Suprapubic skin (tissue), 4 donors: ENCODE measurements around the gene USP22. TPM values are rescaled to one million over a fixed set of nuclear protein-coding genes. Genes with fewer than 3 reads are reported as not detected.

Source experiments
- DNase-seq, 2 donors: peaks; one replicate each; pipeline ENCODE4 v3.0.0-alpha.2; 2019; ENCODE audit warnings: low spot score in 2 of 2
- H3K27ac ChIP-seq: fragments of 200-600 bp; sonication (generic); one replicate; pipeline ENCODE4 v1.5.1; 2019
- H3K27me3 ChIP-seq: fragments of 200-600 bp; sonication (generic); one replicate; pipeline ENCODE4 v1.5.1; 2019
- H3K36me3 ChIP-seq: fragments of 200-600 bp; sonication (generic); one replicate; pipeline ENCODE4 v1.5.1; 2019
- H3K4me1 ChIP-seq: fragments of 200-600 bp; sonication (generic); one replicate; pipeline ENCODE4 v1.5.1; 2019
- H3K4me3 ChIP-seq: fragments of 200-600 bp; sonication (generic); one replicate; pipeline ENCODE4 v1.5.1; 2019; ENCODE audit warnings: mild to moderate bottlenecking
- H3K9me3 ChIP-seq: fragments of 200-600 bp; sonication (generic); one replicate; pipeline ENCODE4 v1.5.1; 2019
- EP300 ChIP-seq: sonication (generic); formaldehyde crosslinking; IDR thresholded peaks from one replicate; pipeline ENCODE4 v1.6.1; 2017; ENCODE audit warnings: antibody characterized with exemption
- POLR2A ChIP-seq, 2 donors: fragments of 450-650 bp; IDR thresholded peaks; one replicate each; pipeline ENCODE4 v1.6.1; 2017; ENCODE audit warnings: antibody characterized with exemption in 2 of 2, mild to moderate bottlenecking in 2 of 2, moderate library complexity in 2 of 2
- POLR2AphosphoS5 ChIP-seq, 3 donors: sonication (generic); formaldehyde crosslinking; IDR thresholded peaks; one replicate each; pipeline ENCODE4 v1.6.1; 2017; ENCODE audit warnings: antibody characterized with exemption in 3 of 3
- WGBS: methylation state at CpG from one replicate; pipeline ENCODE4 v1.1.5; 2018; 5-methylcytosine and 5-hydroxymethylcytosine counted together
- total RNA-seq, 4 donors: library from RNA; depleted of rRNA; stranded (reverse); fragments of >200 nt; gene quantifications; one replicate each; pipeline ENCODE4 v1.1.0, GENCODE V29; 2016
- TF ChIP-seq, protein P1 (sequence below), 2 donors: fragments of 200-600 bp in 1 of 2; fragments of 450-650 bp in 1 of 2; sonication (generic) in 1 of 2; IDR thresholded peaks; one replicate each; pipeline ENCODE4 v1.5.1; 2016 to 2019; ENCODE audit warnings: antibody characterized with exemption in 2 of 2, mild to moderate bottlenecking in 1 of 2, moderate library complexity in 1 of 2

Gene USP22
- total RNA-seq, 4 donors from 2014 or later = 116 to 166 (median 152) TPM

DNA sequence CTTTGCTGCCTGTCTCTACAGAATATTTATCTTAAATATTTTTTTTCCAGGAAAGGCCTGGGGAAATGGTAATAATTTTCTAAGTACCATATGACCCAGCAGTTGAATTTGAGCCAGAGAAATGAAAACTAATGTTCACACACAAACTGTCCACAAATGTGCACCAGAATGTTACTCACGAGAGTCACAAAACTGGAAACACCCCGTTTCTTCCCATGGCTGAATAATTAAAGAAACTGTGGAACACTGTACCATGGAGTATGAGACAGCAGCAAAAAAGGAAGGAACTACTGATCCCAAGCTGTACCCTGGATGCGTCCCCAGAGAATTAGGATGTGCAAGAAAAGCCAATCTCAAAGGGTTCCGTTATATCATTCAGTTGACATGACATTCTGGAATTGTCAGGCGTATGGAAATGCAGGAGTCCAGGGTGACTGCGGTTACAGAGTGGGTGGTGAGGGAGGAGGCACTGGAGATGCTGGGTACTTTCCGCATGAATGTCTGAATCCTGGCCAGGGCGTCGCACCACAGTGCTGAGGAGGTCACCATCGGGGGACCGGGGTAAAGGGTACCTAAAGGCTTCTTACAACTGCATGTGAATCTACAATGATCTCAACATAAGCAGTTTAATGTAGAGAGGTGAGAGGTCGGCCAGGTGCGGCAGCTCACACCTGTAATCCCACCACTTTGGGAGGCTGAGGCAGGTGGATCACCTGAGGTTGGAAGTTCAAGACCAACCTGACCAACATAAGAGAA, 34.5 kb downstream of the USP22 start:
- WGBS = 86% methylated on average over 13 of the region's 13 CpGs

DNA sequence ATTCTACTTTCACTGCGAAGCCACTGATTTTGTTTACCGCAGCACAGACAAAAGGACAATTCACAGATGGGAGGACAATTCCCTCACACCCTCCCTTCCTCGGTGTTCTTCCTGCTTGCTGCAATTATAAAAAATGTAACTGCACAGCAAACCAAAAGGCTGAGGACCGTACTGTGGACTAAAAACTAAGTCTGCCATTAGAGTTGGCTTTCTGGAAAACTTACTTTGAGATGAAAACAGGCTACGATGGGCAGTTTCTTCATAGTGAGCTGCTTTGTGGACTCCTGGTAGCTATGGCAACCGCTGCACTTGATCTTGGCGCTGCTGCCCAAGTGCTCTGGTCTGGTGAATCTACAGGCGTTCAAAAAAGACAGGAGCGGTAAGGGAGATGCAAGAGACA, 35.2 kb downstream of the USP22 start:
- no peaks in the 10 kb centered on the region for H3K4me1 ChIP-seq
- H3K27me3 ChIP-seq = no peaks in the 10 kb centered on the region
- DNase-seq = no peak
- peak overlapping the region; percentile 57 for H3K27ac ChIP-seq
- H3K36me3 ChIP-seq = peaks cover 99% of the 10 kb centered on the region
- 92% methylated on average over 9 of the region's 9 CpGs for WGBS
- no peaks in the 10 kb centered on the region for H3K9me3 ChIP-seq
- H3K4me3 ChIP-seq = no peak overlapping the region
- TF ChIP-seq EP300 = no peak
- TF ChIP-seq, protein P1, sequence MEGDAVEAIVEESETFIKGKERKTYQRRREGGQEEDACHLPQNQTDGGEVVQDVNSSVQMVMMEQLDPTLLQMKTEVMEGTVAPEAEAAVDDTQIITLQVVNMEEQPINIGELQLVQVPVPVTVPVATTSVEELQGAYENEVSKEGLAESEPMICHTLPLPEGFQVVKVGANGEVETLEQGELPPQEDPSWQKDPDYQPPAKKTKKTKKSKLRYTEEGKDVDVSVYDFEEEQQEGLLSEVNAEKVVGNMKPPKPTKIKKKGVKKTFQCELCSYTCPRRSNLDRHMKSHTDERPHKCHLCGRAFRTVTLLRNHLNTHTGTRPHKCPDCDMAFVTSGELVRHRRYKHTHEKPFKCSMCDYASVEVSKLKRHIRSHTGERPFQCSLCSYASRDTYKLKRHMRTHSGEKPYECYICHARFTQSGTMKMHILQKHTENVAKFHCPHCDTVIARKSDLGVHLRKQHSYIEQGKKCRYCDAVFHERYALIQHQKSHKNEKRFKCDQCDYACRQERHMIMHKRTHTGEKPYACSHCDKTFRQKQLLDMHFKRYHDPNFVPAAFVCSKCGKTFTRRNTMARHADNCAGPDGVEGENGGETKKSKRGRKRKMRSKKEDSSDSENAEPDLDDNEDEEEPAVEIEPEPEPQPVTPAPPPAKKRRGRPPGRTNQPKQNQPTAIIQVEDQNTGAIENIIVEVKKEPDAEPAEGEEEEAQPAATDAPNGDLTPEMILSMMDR (IDR thresholded peaks at IDR 0.05) = no peak
- no peak for TF ChIP-seq POLR2AphosphoS5 (IDR thresholded peaks at IDR 0.05)
- no peak for TF ChIP-seq POLR2A (IDR thresholded peaks at IDR 0.05)

More for the DNA sequence above, 34.5 kb downstream of the USP22 start:
- no peaks in the 10 kb centered on the region for H3K27me3 ChIP-seq
- TF ChIP-seq EP300 = no peak
- no peak for TF ChIP-seq POLR2A (IDR thresholded peaks at IDR 0.05)
- TF ChIP-seq POLR2AphosphoS5 (IDR thresholded peaks at IDR 0.05) = no peak
- TF ChIP-seq, protein P1 (IDR thresholded peaks at IDR 0.05) = no peak
- no peak overlapping the region for H3K27ac ChIP-seq
- H3K9me3 ChIP-seq = no peaks in the 10 kb centered on the region
- no peak for DNase-seq
- H3K4me1 ChIP-seq = no peaks in the 10 kb centered on the region
- H3K36me3 ChIP-seq = peaks cover 99% of the 10 kb centered on the region
- H3K4me3 ChIP-seq = no peak overlapping the region

DNA sequence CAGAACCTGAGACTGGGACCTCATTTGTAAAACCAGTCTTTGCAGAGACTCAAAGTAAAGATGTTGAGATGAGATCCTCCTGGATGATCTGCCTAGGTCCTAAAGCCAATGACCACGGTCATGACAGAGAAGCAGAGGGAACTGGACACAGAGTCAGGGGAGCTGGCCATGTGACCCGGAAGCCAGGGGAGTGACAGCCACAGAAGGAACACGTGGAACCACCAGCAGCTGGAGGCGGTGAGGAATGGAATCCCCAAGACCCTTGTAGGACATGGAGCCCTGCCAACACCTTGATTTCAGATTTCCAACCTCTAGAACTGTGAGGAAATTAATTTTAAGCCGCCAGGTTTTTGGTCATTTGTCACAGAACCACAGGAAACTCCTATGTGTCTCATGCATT, 37.0 kb downstream of the USP22 start:
- DNase-seq = no peak
- TF ChIP-seq POLR2AphosphoS5 (IDR thresholded peaks at IDR 0.05) = no peak
- TF ChIP-seq POLR2A (IDR thresholded peaks at IDR 0.05) = no peak
- no peak for TF ChIP-seq EP300
- TF ChIP-seq, protein P1 (IDR thresholded peaks at IDR 0.05) = no peak
- Histone ChIP-seq H3K36me3 (peaks cover 98% of the 10 kb centered on the region), H3K4me1 (peaks cover 7% of the 10 kb centered on the region), H3K27me3 (no peaks in the 10 kb centered on the region), H3K4me3 (no peak overlapping the region), H3K9me3 (no peaks in the 10 kb centered on the region), H3K27ac (no peak overlapping the region)
- 86% methylated on average over 5 of the region's 5 CpGs for WGBS

DNA sequence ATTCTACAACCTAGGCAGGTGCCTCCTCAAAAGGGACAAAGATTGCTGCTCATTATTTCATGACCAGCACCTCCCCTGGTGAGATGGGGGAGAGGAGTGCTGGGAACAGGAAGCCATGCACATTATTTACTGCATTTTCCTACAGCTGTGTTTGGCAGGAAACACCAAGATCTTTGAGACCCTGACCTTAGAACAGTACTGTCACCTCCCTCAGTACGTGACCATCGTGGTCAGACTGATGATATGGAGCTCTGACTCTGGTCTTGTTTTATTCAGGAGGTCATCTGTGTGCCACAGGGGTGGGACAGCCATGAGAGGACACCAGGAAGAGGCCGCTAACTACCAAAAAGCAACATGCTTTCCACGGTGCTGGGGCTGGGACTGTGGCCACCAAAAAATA, 37.4 kb downstream of the USP22 start:
- 81% methylated on average over 4 of the region's 4 CpGs for WGBS
- H3K27me3 ChIP-seq = no peaks in the 10 kb centered on the region
- TF ChIP-seq POLR2A (IDR thresholded peaks at IDR 0.05) (no peak), EP300 (no peak), POLR2AphosphoS5 (IDR thresholded peaks at IDR 0.05) (no peak)
- TF ChIP-seq, protein P1 (IDR thresholded peaks at IDR 0.05) = no peak
- no peak overlapping the region for H3K27ac ChIP-seq
- H3K9me3 ChIP-seq = no peaks in the 10 kb centered on the region
- DNase-seq = no peak
- H3K4me1 ChIP-seq = peaks cover 7% of the 10 kb centered on the region
- H3K4me3 ChIP-seq = no peak overlapping the region
- H3K36me3 ChIP-seq = peaks cover 96% of the 10 kb centered on the region

DNA sequence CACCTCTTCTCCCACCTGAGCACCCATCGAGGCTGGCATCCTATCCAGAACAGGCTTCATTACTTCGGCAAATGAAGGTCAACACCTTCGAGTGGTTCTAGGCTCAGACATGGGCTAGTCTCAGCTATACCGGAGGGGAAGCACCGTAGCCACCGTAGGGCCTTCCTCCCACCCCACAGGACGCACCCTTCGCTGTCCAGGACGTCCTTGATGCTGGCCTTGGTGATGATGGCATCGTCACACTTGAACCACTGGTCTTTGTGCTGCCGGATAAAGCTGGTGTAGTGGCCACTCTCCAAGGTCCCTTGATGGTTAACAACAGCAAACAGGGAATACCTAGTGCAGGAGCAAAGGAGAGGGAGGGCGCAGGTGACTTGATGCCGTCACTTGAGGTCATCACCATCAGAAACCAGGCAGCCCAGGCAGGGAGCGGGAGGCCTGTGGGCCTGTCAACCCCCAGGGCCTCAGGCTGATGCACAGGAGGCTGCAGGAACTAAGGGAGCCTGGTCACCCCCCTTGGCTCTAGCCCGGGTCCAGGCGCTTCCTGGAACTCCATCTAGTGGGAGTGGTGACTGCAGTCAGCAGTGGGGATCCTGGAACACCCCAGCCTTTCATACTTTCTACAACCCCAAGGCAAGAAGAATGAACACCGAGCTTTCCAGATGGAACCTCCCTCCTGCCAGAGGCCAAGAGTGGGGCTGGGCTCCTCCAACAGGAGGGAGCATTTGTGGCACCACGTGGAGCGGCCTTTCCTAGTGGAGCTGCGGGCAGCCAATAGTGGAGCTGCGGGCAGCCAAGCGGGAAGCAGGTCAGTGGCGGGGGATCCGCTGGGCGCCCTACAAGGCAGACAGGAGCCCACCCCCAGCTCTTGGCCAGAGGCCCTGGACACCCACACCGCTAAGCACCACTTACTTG, 38.5 kb downstream of the USP22 start:
- Histone ChIP-seq H3K27me3 (no peaks in the 10 kb centered on the region), H3K27ac (no peak overlapping the region), H3K4me1 (peaks cover 10% of the 10 kb centered on the region), H3K4me3 (no peak overlapping the region), H3K36me3 (peaks cover 94% of the 10 kb centered on the region), H3K9me3 (no peaks in the 10 kb centered on the region)
- 83% methylated on average over 18 of the region's 26 CpGs for WGBS
- TF ChIP-seq, protein P1 (IDR thresholded peaks at IDR 0.05) = no peak
- no peak for TF ChIP-seq EP300
- no peak for TF ChIP-seq POLR2AphosphoS5 (IDR thresholded peaks at IDR 0.05)
- TF ChIP-seq POLR2A (IDR thresholded peaks at IDR 0.05) = no peak
- DNase-seq = no peak
